H9 (cell line): ENCODE results near the gene C1orf198. TPM values are rescaled to one million over a fixed set of nuclear protein-coding genes. Genes with fewer than 3 reads are reported as not detected.

Experiments
- DNase-seq: peaks from one replicate; pipeline ENCODE4 v3.0.0-alpha.2; 2017
- H2AFZ ChIP-seq: one replicate; pipeline ENCODE4 v1.6.1; 2013; ENCODE audit warnings: mild to moderate bottlenecking, low read length, control low read depth, moderate library complexity
- H2AK5ac ChIP-seq: 2 replicates; pipeline ENCODE4 v1.6.1; 2013; ENCODE audit warnings: low read length, control low read depth, mixed read lengths; ENCODE audit not compliant: insufficient read length
- H2BK120ac ChIP-seq: one replicate; pipeline ENCODE4 v1.6.1; 2013; ENCODE audit warnings: low read depth, mild to moderate bottlenecking, low read length, control low read depth, inconsistent platforms; ENCODE audit not compliant: poor library complexity, severe bottlenecking
- H2BK12ac ChIP-seq: 2 replicates; pipeline ENCODE4 v1.6.1; 2013; ENCODE audit warnings: low read length, control low read depth, mixed read lengths, low read depth; ENCODE audit not compliant: insufficient read length
- H2BK15ac ChIP-seq: 2 replicates; pipeline ENCODE4 v1.6.1; 2013; ENCODE audit warnings: low read depth, low read length, control low read depth
- H2BK20ac ChIP-seq: one replicate; pipeline ENCODE4 v1.6.1; 2013; ENCODE audit warnings: low read depth, mild to moderate bottlenecking, low read length, control low read depth, inconsistent platforms; ENCODE audit not compliant: poor library complexity, severe bottlenecking
- H2BK5ac ChIP-seq: 2 replicates; pipeline ENCODE4 v1.6.1; 2013; ENCODE audit warnings: low read length, control low read depth, mixed read lengths; ENCODE audit not compliant: insufficient read length
- H3K14ac ChIP-seq: 2 replicates; pipeline ENCODE4 v1.6.1; 2013; ENCODE audit warnings: low read length, control low read depth; ENCODE audit not compliant: insufficient read depth
- H3K18ac ChIP-seq: 2 replicates; pipeline ENCODE4 v1.6.1; 2013; ENCODE audit warnings: low read depth, mild to moderate bottlenecking, mixed read lengths, low read length, control low read depth; ENCODE audit not compliant: insufficient read length
- H3K23ac ChIP-seq: 2 replicates; pipeline ENCODE4 v1.6.1; 2013; ENCODE audit warnings: low read length, control low read depth, mixed read lengths, low read depth; ENCODE audit not compliant: insufficient read length
- H3K23me2 ChIP-seq: 2 replicates; pipeline ENCODE4 v1.6.1; 2013; ENCODE audit warnings: low read depth, mild to moderate bottlenecking, mixed read lengths, low read length, control low read depth; ENCODE audit not compliant: insufficient read length, poor library complexity, severe bottlenecking
- H3K27ac ChIP-seq: 2 replicates; pipeline ENCODE4 v1.5.1; 2013; ENCODE audit warnings: low read length, control low read depth, mixed read lengths, low read depth; ENCODE audit not compliant: insufficient read length
- H3K27me3 ChIP-seq: 2 replicates; pipeline ENCODE4 v1.6.1; 2013; ENCODE audit warnings: low read length, control low read depth, inconsistent platforms; ENCODE audit not compliant: insufficient read depth
- H3K4ac ChIP-seq: 2 replicates; pipeline ENCODE4 v1.6.1; 2013; ENCODE audit warnings: low read depth, mild to moderate bottlenecking, control low read depth, inconsistent platforms, low read length, moderate library complexity
- H3K4me1 ChIP-seq: 2 replicates; pipeline ENCODE4 v1.6.1; 2013; ENCODE audit warnings: low read length, control low read depth, inconsistent platforms; ENCODE audit not compliant: insufficient read depth
- H3K4me2 ChIP-seq: 2 replicates; pipeline ENCODE4 v1.6.1; 2013; ENCODE audit warnings: low read length, control low read depth, mixed read lengths; ENCODE audit not compliant: insufficient read length, insufficient read depth
- H3K56ac ChIP-seq: 2 replicates; pipeline ENCODE4 v1.6.1; 2013; ENCODE audit warnings: low read depth, mild to moderate bottlenecking, mixed read lengths, low read length, control low read depth; ENCODE audit not compliant: insufficient read length
- H3K79me1 ChIP-seq: 2 replicates; pipeline ENCODE4 v1.6.1; 2013; ENCODE audit warnings: low read depth, mild to moderate bottlenecking, moderate library complexity, low read length, control low read depth, inconsistent platforms; ENCODE audit not compliant: insufficient read depth, poor library complexity, severe bottlenecking
- H3K79me2 ChIP-seq: 2 replicates; pipeline ENCODE4 v1.6.1; 2013; ENCODE audit warnings: low read length, control low read depth, inconsistent platforms; ENCODE audit not compliant: insufficient read depth
- H3K9ac ChIP-seq: 2 replicates; pipeline ENCODE4 v1.6.1; 2013; ENCODE audit warnings: low read length, control low read depth, mixed read lengths; ENCODE audit not compliant: insufficient read length; ENCODE audit errors: extremely low read depth
- H3K9me3 ChIP-seq: one replicate; pipeline ENCODE4 v1.6.1; 2013; ENCODE audit warnings: low read depth, low read length, inconsistent platforms; ENCODE audit not compliant: control insufficient read depth
- H3T11ph ChIP-seq: one replicate; pipeline ENCODE4 v1.6.1; 2013; ENCODE audit warnings: mild to moderate bottlenecking, low read length, control low read depth, inconsistent platforms
- H4K20me1 ChIP-seq: one replicate; pipeline ENCODE4 v1.6.1; 2013; ENCODE audit not compliant: control insufficient read depth, insufficient read length, insufficient read depth
- H4K5ac ChIP-seq: 2 replicates; pipeline ENCODE4 v1.6.1; 2013; ENCODE audit warnings: low read depth, mild to moderate bottlenecking, mixed read lengths, low read length, control low read depth; ENCODE audit not compliant: insufficient read length
- H4K8ac ChIP-seq: replicated peaks from 2 replicates; pipeline ENCODE4 v1.6.1; 2013; ENCODE audit warnings: low read length, control low read depth, mixed read lengths, low read depth; ENCODE audit not compliant: insufficient read length
- H4K91ac ChIP-seq: 2 replicates; pipeline ENCODE4 v1.6.1; 2013; ENCODE audit warnings: low read depth, mild to moderate bottlenecking, moderate library complexity, mixed read lengths, low read length, control low read depth; ENCODE audit not compliant: insufficient read length
- H3K27ac Mint-ChIP-seq, 3 experiments: 2 replicates in 2 of 3; 3 replicates in 1 of 3; pipeline ENCODE4 v1.8.0; 2020 to 2021; ENCODE audit warnings: mixed read lengths in 3 of 3, mild to moderate bottlenecking in 1 of 3, moderate library complexity in 1 of 3
- H3K27me3 Mint-ChIP-seq: 2 replicates; pipeline ENCODE4 v1.8.0; 2021; ENCODE audit warnings: low read depth, mild to moderate bottlenecking, moderate library complexity, mixed read lengths
- H3K36me3 Mint-ChIP-seq, 3 experiments: 2 replicates in 2 of 3; 3 replicates in 1 of 3; pipeline ENCODE4 v1.8.0; 2020 to 2021; ENCODE audit warnings: low read depth in 3 of 3, mixed read lengths in 3 of 3; ENCODE audit not compliant: insufficient read depth in 1 of 3
- H3K4me1 Mint-ChIP-seq, 2 experiments: 2 replicates each; pipeline ENCODE4 v1.8.0; 2020; ENCODE audit warnings: mixed read lengths in 2 of 2
- H3K4me3 Mint-ChIP-seq, 2 experiments: 2 replicates in 1 of 2; 3 replicates in 1 of 2; pipeline ENCODE4 v1.8.0; 2020 to 2021; ENCODE audit warnings: mild to moderate bottlenecking in 2 of 2, mixed read lengths in 2 of 2, moderate library complexity in 1 of 2
- H3K9me3 Mint-ChIP-seq, 2 experiments: 2 replicates in 1 of 2; 3 replicates in 1 of 2; pipeline ENCODE4 v1.8.0; 2020; ENCODE audit warnings: mild to moderate bottlenecking in 2 of 2, mixed read lengths in 2 of 2, moderate library complexity in 1 of 2
- WGBS: extraction: QIAGEN DNeasy Blood & Tissue Kit; methylation state at CpG from one replicate; pipeline ENCODE4 v1.1.7; 2013; ENCODE audit warnings: missing lambda C conversion rate, low lambda C conversion rate, mixed read lengths; ENCODE audit not compliant: insufficient read length; ENCODE audit errors: extremely low coverage; 5-methylcytosine and 5-hydroxymethylcytosine counted together
- total RNA-seq: library from RNA; stranded (reverse); gene quantifications from 2 replicates; pipeline ENCODE4 v1.2.1, GENCODE V29; 2021
- TF ChIP-seq, protein P1 (sequence below): fragments of 200-600 bp; sonication (generic); conservative IDR thresholded peaks from 3 replicates; pipeline ENCODE4 v1.8.0; 2021; ENCODE audit warnings: antibody characterized with exemption, mild to moderate bottlenecking

Gene C1orf198
- total RNA-seq, 1 experiment from 2014 or later = 28.9 TPM

DNA sequence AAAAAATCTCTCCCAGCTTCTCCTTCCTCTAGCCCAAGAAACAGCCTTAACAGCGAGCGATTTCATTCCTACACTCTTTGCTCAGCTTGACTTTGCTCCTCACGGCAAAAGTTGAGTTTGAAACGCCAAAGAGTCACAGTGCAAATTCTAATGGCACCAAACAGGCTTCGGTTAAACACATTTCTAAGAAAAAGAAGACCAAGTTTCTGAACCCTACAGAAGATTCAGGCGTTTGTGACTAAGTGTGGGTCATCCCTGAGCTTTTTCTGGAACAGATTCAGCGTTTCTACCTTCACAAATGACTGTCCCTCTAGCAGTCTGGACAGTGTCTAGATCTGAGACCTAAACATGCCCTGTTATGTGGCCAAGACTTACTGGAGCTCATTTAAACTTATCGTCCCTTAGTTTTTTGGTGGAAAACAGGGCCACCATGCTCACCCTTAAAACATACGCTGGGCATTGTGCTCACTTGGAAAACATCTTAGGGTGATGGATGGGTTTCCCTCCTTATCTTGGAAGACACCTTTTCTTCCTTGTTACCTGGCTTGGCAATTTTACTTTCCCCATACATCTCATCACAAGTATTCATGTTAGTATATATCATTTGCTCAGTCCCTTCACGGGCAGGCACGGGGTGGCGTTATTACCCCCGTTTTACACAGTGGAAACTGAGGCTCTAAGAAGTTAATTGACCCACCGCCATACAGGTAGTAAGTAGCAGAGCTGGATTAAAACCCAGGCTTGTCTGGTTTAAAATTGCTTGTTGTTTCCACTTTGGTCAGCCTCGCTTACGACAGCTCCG, 1.0 kb downstream of the C1orf198 start:
- Mint-ChIP-seq H3K4me1 (peaks cover 34 to 42% of the 10 kb centered on the region in 2 experiments), H3K27ac (peak overlapping the region in 1 of 3 experiments; percentile 92; a peak in 1 of 7 replicates), H3K4me3 (peak overlapping the region; percentile 87 to 91), H3K9me3 (no peaks in the 10 kb centered on the region), H3K27me3 (peaks cover 19% of the 10 kb centered on the region), H3K36me3 (peaks cover 0 to 7% (median 0%) of the 10 kb centered on the region in 3 experiments; a peak in 4 of 7 replicates)
- peak overlapping the region; percentile 79 for H3K4me2 ChIP-seq
- H2BK12ac ChIP-seq = no peak overlapping the region
- H3K9me3 ChIP-seq = no peaks in the 10 kb centered on the region
- H3K9ac ChIP-seq = peak overlapping the region; percentile 82
- no peaks in the 10 kb centered on the region for H3K79me1 ChIP-seq
- H4K8ac ChIP-seq = no peak overlapping the region
- H2BK5ac ChIP-seq = no peak overlapping the region
- no peak overlapping the region for H4K91ac ChIP-seq
- no peak overlapping the region for H2AK5ac ChIP-seq
- no peak overlapping the region for H3K56ac ChIP-seq
- no peaks in the 10 kb centered on the region for H3K4me1 ChIP-seq
- H3K4ac ChIP-seq = no peak overlapping the region
- TF ChIP-seq, protein P1, sequence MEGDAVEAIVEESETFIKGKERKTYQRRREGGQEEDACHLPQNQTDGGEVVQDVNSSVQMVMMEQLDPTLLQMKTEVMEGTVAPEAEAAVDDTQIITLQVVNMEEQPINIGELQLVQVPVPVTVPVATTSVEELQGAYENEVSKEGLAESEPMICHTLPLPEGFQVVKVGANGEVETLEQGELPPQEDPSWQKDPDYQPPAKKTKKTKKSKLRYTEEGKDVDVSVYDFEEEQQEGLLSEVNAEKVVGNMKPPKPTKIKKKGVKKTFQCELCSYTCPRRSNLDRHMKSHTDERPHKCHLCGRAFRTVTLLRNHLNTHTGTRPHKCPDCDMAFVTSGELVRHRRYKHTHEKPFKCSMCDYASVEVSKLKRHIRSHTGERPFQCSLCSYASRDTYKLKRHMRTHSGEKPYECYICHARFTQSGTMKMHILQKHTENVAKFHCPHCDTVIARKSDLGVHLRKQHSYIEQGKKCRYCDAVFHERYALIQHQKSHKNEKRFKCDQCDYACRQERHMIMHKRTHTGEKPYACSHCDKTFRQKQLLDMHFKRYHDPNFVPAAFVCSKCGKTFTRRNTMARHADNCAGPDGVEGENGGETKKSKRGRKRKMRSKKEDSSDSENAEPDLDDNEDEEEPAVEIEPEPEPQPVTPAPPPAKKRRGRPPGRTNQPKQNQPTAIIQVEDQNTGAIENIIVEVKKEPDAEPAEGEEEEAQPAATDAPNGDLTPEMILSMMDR = no peak
- H4K20me1 ChIP-seq = no peaks in the 10 kb centered on the region
- DNase-seq = no peak
- no peak overlapping the region for H2BK120ac ChIP-seq
- H3K18ac ChIP-seq = no peak overlapping the region
- H2BK15ac ChIP-seq = no peak overlapping the region
- H3K79me2 ChIP-seq = no peaks in the 10 kb centered on the region; the same call in 1 of the 2 replicates
- H3K14ac ChIP-seq = no peak overlapping the region
- no peak overlapping the region for H2AFZ ChIP-seq
- no CpG with 5 or more reads among the region's 17 CpGs for WGBS
- no peak overlapping the region for H4K5ac ChIP-seq
- peaks cover 13% of the 10 kb centered on the region for H3K23me2 ChIP-seq
- peaks cover 5% of the 10 kb centered on the region for H3K27me3 ChIP-seq
- H3K23ac ChIP-seq = no peak overlapping the region
- H3K27ac ChIP-seq = no peak overlapping the region
- no peak overlapping the region for H2BK20ac ChIP-seq
- no peak overlapping the region for H3T11ph ChIP-seq
